GM19463 (cell line): ENCODE results near the gene CACNA1H.
"Not testable (repeated sequence)": the region's sequence is repeated elsewhere in the genome, so short reads cannot be mapped to it uniquely, and the experiment has no call there.

ENCODE experiments used
- ATAC-seq: cut with Tn5 transposase; IDR thresholded peaks from one replicate; pipeline ENCODE4 v1.9.1; 2021; ENCODE audit warnings: mild to moderate bottlenecking, moderate library complexity; ENCODE audit not compliant: unreplicated experiment

CACNA1H gene

GRCh38 chr16:1243363-1243762, 90.5 kb downstream of the CACNA1H start:
- not testable (repeated sequence) for ATAC-seq

- ATAC-seq: not testable (repeated sequence)
These were observed 91.3 kb downstream of the CACNA1H start for GRCh38 chr16:1243907-1244850.

- no peak for ATAC-seq
These were observed 92.0 kb downstream of the CACNA1H start for GRCh38 chr16:1244881-1245280.

GRCh38 chr16:1245452-1246020, 92.6 kb downstream of the CACNA1H start:
- ATAC-seq: no peak

GRCh38 chr16:1247903-1248537, 95.1 kb downstream of the CACNA1H start:
- not testable (repeated sequence) for ATAC-seq

GRCh38 chr16:1249031-1249755, 96.3 kb downstream of the CACNA1H start:
- not testable (repeated sequence) for ATAC-seq

- not testable (repeated sequence) for ATAC-seq
These were observed 100.9 kb downstream of the CACNA1H start for GRCh38 chr16:1253701-1254364.

- not testable (repeated sequence) for ATAC-seq
These were observed 101.9 kb downstream of the CACNA1H start for GRCh38 chr16:1254821-1255220.

DNA sequence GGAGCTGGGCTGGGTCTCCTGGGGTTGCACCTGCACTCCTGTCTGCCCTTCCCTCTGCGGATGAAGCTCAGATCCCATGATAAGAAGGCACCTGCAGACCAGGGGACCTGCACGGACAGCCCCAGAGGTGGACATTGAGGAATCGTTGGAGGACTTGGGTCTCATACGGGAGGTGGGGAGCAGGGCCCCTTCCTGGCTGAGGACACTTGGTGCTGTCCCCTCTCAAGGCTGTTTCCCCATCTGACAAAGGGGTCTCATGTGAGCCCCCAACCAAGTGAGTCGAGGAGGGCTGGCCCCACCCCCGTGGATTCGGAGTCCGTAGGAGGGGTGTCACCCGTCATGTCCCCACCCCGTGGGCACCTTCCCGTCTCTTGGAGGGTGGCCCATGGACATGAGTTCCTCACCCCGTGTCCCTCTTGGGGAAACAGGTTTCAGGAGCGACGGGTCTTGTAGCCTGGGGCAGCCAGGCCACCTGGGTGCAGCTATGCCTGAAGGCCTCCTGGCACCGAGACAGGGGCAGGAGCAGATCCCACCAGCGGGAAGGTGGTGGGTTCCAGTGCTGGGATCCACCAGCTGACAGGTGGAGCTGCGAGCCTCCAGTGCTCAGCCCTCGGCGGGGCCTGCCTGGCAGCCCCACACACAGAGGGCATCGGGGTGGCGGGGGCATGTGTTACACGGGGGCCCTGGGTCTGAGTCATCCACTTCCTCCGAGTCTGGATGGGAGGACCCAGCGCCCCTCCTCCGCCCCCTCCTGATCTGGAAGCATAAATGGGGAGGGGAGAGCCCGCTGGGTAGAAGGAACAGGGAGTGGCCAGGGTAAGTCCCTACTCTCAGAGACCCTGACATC, 102.6 kb downstream of the CACNA1H start, which contains the start of gene TPSD1:
Gene TPSD1, plus strand, starts transcription at position 794 of the 847 bp plus-strand sequence. CDS start 212 bp downstream, outside the sequence.
- not testable (repeated sequence) for ATAC-seq

GRCh38 chr16:1256296-1256873, 103.5 kb downstream of the CACNA1H start:
- ATAC-seq: not testable (repeated sequence)

GRCh38 chr16:1256874-1257322, 104.0 kb downstream of the CACNA1H start:
- no peak for ATAC-seq

DNA sequence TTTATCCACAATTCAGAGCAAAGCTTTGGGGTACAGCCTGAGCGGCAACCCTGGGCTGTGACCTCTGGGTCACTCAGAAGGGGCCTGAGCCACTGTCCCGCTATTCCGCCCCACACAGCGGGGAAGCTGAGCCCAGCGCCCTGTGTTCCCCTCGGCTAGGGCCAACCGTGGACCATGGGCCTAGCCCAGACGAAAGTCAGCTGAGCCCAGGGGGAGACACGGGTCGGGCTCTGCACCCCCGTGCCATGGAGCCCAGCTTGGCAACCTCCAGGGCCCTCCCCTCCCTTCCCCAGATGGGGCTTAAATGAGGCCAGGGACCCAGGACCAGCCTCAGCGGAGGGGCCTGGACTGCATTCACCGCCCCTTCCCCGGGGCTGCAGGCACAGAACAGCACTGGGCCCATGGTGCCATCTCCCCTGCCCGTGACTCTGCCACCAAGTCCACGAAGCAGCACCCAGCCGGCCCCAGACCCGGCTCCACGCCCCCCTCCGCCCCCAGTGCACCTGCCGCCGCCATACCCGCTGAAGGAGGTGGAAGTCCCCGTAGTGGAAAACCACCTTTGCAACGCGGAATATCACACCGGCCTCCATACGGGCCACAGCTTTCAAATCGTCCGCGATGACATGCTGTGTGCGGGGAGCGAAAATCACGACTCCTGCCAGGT, 104.8 kb downstream of the CACNA1H start:
- no peak for ATAC-seq

DNA sequence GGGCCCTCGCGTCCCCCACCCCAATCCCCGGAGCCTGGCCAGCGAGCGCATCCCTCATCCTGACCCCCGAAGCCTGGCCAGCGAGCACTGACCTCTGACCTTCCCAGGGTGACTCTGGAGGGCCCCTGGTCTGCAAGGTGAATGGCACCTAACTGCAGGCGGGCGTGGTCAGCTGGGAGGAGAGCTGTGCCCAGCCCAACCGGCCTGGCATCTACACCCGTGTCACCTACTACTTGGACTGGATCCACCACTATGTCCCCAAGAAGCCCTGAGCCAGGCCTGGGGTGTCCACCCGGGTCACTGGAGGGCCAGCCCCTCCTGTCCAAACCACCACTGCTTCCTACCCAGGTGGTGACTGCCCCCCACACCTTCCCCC, 105.3 kb downstream of the CACNA1H start:
- ATAC-seq: no peak

- ATAC-seq: no peak
These were observed 106.2 kb downstream of the CACNA1H start for GRCh38 chr16:1258906-1259759.

DNA sequence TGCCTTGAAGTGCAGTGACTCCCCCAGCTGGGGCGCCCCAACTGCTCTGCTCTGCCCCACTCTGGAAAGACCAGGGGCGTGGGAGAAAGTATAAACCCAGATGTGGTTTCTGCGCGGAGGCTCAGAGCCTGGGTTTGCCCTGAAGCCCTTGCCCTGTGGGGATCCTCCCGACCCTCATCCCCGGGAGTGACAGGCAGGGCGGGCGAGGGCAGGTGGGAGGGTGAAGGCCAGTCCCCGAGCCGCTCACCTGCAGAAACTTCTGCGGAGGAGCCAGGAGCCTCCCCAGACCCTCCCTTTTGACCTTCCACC, 106.8 kb downstream of the CACNA1H start:
- ATAC-seq: no peak

DNA sequence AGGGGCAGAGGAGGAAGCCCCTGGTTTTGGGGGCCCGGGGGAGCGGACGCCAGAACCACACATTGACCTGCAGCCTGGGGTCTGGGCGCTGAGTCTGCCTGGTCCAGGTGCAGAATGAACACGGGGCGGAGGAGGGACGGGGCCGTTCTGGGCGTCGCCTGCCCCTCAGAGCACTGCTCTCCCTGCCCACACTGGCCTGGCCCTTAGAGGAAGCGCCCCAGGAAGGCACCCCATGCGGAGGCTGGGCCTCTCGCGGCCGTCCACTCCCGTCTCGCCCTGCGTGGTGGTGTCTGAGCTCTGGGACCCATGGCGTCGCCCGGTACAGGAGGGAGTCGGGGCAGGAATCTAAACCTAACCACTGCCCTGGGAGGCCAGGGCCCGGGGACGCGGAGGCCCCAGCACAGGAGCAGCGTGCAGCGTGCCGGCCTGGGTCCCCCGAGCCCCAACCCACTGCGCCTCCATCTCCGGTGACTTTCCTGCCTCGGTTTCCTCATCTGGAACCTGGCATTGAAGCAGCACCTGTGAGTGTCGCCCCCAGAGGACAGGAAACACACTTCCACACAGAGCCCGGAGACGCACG, 107.3 kb downstream of the CACNA1H start:
- no peak for ATAC-seq

DNA sequence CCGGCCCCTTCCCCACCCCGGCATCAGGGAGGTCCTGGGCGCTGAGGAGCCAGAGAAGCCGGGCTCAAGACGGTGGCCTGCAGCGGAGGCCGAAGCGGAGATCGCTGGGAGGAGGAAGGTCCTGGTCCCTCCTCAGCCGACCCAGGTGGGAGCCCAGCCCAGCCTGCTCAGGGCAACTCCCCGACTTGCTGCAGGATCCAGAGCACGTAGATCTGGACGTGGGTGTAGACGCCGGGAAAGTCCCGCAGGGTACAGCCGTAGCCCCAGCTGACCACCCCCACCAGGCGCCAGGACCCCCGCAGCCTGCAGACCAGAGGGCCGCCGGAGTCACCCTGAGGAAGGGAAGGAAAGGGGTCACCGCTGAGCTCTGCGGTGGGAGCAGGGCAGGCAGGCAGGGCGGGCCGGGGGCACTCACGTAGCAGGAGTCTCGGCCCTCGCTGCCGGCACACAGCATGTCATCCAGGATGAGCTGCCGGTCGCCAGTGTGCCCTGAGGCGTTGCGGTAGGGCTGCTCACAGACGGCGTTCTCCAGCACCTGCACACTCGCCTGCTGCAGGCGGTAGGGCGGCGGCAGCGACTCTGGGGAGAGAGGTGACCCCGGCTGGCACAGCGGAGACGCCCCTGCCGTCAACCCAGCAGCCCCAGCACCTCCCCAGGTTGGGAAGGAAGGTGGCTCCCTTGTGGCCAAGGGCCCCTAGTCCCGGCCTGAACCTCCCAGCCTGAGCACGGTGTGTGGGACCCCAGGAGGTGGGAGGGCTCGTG, 108.4 kb downstream of the CACNA1H start:
- ATAC-seq: no peak
